ENCODE results near the gene THAP10. TPM values are rescaled to one million over a fixed set of nuclear protein-coding genes. Genes with fewer than 3 reads are reported as not detected.
A peak's percentile ranks its signal among the peaks of the same experiment; 100 is the strongest.

THAP10 gene
- total RNA-seq, 1 experiment from 2014 or later = 2.5 TPM

DNA sequence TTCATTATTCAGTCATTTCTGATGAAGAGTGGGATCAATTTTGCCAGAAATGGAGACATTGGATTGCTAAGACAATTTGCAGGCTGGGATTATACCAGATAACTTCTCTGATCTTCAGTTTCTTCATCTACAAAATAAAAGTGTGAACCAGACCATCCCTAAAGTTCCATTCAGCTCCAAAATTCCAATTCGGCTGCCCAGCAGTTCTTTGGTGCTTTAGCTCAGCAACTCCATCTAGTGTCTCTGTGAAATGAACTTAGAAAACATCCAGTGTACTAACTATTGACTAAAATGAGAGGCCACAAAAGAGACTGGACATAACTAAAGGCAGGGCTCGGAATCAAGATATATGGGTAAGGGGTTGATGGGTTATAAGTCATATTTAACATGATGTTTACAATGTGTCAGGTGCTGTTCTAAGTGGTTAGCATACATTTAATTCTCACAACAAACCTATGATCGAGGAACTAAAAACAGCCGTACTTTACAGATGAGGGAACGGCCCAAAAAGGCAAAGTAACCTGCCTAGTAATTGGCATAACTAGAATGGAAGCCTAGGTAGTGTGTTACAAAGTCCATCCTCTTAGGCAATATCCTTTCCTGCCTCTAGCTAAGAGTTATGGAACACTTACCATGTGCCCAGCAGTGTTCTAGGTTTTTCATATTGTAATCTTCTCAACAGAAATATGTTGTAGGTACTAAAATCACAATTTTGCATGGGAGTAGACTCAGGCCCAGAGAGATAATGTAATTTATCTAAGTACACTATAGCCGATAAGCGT, 17.0 kb downstream of the THAP10 start:
- H3K14ac ChIP-seq (ENCODE audit: insufficient read depth, low read length) = no peak overlapping the region
- H3K23me2 ChIP-seq (ENCODE audit: insufficient read length, low read depth, low read length, poor library complexity, severe bottlenecking) = no peaks in the 10 kb centered on the region
- no peak overlapping the region for H2AK5ac ChIP-seq (ENCODE audit: insufficient read length, low read length)
- H3K27ac Mint-ChIP-seq = no peak overlapping the region
- no peaks in the 10 kb centered on the region for H3K9me3 ChIP-seq (ENCODE audit: control insufficient read depth, low read depth, low read length)
- H2BK120ac ChIP-seq (ENCODE audit: low read depth, low read length, poor library complexity, severe bottlenecking) = no peak overlapping the region
- no peak overlapping the region for H3K4me3 Mint-ChIP-seq
- peaks cover 2 to 16% (median 12%) of the 10 kb centered on the region in 3 experiments; a peak in 5 of 7 replicates for H3K36me3 Mint-ChIP-seq (ENCODE audit: insufficient read depth in 1 of 3, low read depth in 3 of 3)
- peaks cover 1% of the 10 kb centered on the region; the same call in 1 of the 2 replicates for H3K27me3 Mint-ChIP-seq (ENCODE audit: low read depth)
- no peak overlapping the region for H2AFZ ChIP-seq (ENCODE audit: low read length)
- no peak for DNase-seq
- no peak overlapping the region for H3T11ph ChIP-seq (ENCODE audit: low read length)
- no CpG with 5 or more reads among the region's 7 CpGs for WGBS (ENCODE audit: extremely low coverage, insufficient read length, low lambda C conversion rate)
- no peak overlapping the region for H3K9ac ChIP-seq (ENCODE audit: extremely low read depth, insufficient read length, low read length)
- H2BK15ac ChIP-seq (ENCODE audit: low read depth, low read length) = no peak overlapping the region
- H2BK5ac ChIP-seq (ENCODE audit: insufficient read length, low read length) = no peak overlapping the region
- no peaks in the 10 kb centered on the region for H3K79me1 ChIP-seq (ENCODE audit: insufficient read depth, low read depth, low read length, poor library complexity, severe bottlenecking)
- no peaks in the 10 kb centered on the region for H3K79me2 ChIP-seq (ENCODE audit: insufficient read depth, low read length)
- H2BK12ac ChIP-seq (ENCODE audit: insufficient read length, low read depth, low read length) = no peak overlapping the region
- H3K4me1 ChIP-seq (ENCODE audit: insufficient read depth, low read length) = no peaks in the 10 kb centered on the region
- H3K18ac ChIP-seq (ENCODE audit: insufficient read length, low read depth, low read length) = no peak overlapping the region
- no peaks in the 10 kb centered on the region for H3K4me1 Mint-ChIP-seq
- TF ChIP-seq, protein P1, sequence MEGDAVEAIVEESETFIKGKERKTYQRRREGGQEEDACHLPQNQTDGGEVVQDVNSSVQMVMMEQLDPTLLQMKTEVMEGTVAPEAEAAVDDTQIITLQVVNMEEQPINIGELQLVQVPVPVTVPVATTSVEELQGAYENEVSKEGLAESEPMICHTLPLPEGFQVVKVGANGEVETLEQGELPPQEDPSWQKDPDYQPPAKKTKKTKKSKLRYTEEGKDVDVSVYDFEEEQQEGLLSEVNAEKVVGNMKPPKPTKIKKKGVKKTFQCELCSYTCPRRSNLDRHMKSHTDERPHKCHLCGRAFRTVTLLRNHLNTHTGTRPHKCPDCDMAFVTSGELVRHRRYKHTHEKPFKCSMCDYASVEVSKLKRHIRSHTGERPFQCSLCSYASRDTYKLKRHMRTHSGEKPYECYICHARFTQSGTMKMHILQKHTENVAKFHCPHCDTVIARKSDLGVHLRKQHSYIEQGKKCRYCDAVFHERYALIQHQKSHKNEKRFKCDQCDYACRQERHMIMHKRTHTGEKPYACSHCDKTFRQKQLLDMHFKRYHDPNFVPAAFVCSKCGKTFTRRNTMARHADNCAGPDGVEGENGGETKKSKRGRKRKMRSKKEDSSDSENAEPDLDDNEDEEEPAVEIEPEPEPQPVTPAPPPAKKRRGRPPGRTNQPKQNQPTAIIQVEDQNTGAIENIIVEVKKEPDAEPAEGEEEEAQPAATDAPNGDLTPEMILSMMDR (conservative IDR thresholded peaks at IDR 0.05) = peak; percentile 50; the same call in 2 of the 3 replicates
- no peak overlapping the region for H4K8ac ChIP-seq (replicated peaks; ENCODE audit: insufficient read length, low read depth, low read length)
- peaks cover 17 to 20% of the 10 kb centered on the region in 2 experiments for H3K9me3 Mint-ChIP-seq
- H3K4ac ChIP-seq (ENCODE audit: low read depth, low read length) = no peak overlapping the region
- H3K56ac ChIP-seq (ENCODE audit: insufficient read length, low read depth, low read length) = no peak overlapping the region
- no peak overlapping the region for H3K27ac ChIP-seq (ENCODE audit: insufficient read length, low read depth, low read length)
- H4K5ac ChIP-seq (ENCODE audit: insufficient read length, low read depth, low read length) = no peak overlapping the region
- H2BK20ac ChIP-seq (ENCODE audit: low read depth, low read length, poor library complexity, severe bottlenecking) = no peak overlapping the region
- no peak overlapping the region for H3K4me2 ChIP-seq (ENCODE audit: insufficient read depth, insufficient read length, low read length)
- no peak overlapping the region for H4K91ac ChIP-seq (ENCODE audit: insufficient read length, low read depth, low read length)
- no peaks in the 10 kb centered on the region for H4K20me1 ChIP-seq (ENCODE audit: control insufficient read depth, insufficient read depth, insufficient read length)
- H3K23ac ChIP-seq (ENCODE audit: insufficient read length, low read depth, low read length) = no peak overlapping the region
- no peaks in the 10 kb centered on the region for H3K27me3 ChIP-seq (ENCODE audit: insufficient read depth, low read length)

Data from H9 (cell line).